ENCODE data around the gene FHL3.

DNA sequence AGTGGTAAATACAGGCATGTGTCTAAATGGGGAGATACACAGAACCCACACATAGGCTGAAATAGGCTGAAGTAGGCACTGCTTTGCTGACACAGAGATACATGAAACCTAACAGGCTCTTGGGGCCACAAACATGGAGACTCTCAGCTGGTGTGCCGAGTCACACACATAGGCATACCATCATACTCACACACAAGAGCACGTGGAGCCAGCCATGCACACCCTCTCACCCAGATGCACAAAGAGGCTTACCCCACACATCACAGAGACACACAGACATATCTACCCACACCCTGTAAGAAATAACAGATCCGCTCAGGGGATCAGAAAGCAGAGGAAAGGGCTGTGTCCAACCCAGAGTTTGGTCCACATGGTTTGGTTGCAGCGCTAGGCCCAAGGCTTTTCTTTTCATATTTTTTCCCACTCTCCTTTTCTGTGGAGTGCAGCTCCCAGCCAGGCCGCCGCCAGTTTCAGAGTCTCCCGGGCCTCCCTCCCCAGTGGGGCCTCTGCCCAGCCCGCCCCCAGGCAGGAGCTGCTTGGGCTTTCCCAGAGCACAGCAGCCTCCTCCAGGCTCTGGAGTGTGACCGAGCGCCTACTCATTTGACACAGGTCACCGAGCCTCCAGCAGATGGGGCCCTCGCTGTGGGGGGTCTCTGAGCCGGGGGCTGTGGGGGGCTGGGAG is 45.2 kb upstream of the FHL3 start:
- TF ChIP-seq TAF1 (IDR thresholded peaks at IDR 0.05; ENCODE audit: borderline replicate concordance, low read depth, low read length) (no peak), POLR2AphosphoS5 (IDR thresholded peaks at IDR 0.05; ENCODE audit: low read depth, low read length) (no peak), CTCF (IDR thresholded peaks at IDR 0.05) (no peak), EZH2phosphoT487 (IDR thresholded peaks at IDR 0.05; ENCODE audit: borderline replicate concordance, low read depth) (no peak), EP300 (IDR thresholded peaks at IDR 0.05; ENCODE audit: borderline replicate concordance in 1 of 2, low read depth in 1 of 2, low read length in 1 of 2) (no peak), FOXJ3 (CRISPR knock-in tag; IDR thresholded peaks at IDR 0.05) (no peak), ZBTB33 (IDR thresholded peaks at IDR 0.05; ENCODE audit: borderline replicate concordance, low read depth) (no peak), TCF12 (IDR thresholded peaks at IDR 0.05) (no peak)
- TF ChIP-seq, protein P1, sequence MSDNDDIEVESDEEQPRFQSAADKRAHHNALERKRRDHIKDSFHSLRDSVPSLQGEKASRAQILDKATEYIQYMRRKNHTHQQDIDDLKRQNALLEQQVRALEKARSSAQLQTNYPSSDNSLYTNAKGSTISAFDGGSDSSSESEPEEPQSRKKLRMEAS (IDR thresholded peaks at IDR 0.05; ENCODE audit: low read depth): no peak
- TF ChIP-seq, protein P2, sequence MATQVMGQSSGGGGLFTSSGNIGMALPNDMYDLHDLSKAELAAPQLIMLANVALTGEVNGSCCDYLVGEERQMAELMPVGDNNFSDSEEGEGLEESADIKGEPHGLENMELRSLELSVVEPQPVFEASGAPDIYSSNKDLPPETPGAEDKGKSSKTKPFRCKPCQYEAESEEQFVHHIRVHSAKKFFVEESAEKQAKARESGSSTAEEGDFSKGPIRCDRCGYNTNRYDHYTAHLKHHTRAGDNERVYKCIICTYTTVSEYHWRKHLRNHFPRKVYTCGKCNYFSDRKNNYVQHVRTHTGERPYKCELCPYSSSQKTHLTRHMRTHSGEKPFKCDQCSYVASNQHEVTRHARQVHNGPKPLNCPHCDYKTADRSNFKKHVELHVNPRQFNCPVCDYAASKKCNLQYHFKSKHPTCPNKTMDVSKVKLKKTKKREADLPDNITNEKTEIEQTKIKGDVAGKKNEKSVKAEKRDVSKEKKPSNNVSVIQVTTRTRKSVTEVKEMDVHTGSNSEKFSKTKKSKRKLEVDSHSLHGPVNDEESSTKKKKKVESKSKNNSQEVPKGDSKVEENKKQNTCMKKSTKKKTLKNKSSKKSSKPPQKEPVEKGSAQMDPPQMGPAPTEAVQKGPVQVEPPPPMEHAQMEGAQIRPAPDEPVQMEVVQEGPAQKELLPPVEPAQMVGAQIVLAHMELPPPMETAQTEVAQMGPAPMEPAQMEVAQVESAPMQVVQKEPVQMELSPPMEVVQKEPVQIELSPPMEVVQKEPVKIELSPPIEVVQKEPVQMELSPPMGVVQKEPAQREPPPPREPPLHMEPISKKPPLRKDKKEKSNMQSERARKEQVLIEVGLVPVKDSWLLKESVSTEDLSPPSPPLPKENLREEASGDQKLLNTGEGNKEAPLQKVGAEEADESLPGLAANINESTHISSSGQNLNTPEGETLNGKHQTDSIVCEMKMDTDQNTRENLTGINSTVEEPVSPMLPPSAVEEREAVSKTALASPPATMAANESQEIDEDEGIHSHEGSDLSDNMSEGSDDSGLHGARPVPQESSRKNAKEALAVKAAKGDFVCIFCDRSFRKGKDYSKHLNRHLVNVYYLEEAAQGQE (IDR thresholded peaks at IDR 0.05; ENCODE audit: low read depth, low read length): no peak
